ENCODE data around the gene USP34.

USP34 gene

GRCh38 chr2:61371027-61371426, 99.9 kb downstream of the USP34 start:
- DNase-seq, result no peak

- peak; percentile 10 for DNase-seq
These were observed 101.9 kb downstream of the USP34 start for GRCh38 chr2:61368687-61369665.

- DNase-seq, result no peak
These were observed 103.7 kb downstream of the USP34 start for GRCh38 chr2:61367177-61367576.

- no peak for DNase-seq
These were observed 107.3 kb downstream of the USP34 start for GRCh38 chr2:61363580-61363979.

GRCh38 chr2:61362873-61363272, 108.0 kb downstream of the USP34 start:
- no peak for DNase-seq

GRCh38 chr2:61361068-61361467, 109.8 kb downstream of the USP34 start:
- no peak for DNase-seq

GRCh38 chr2:61359058-61359457, 111.8 kb downstream of the USP34 start:
- DNase-seq, result no peak

GRCh38 chr2:61357681-61358080, 113.2 kb downstream of the USP34 start:
- no peak for DNase-seq

- DNase-seq, result no peak
These were observed 113.9 kb downstream of the USP34 start for GRCh38 chr2:61356958-61357350.

GRCh38 chr2:61356261-61356957, 114.5 kb downstream of the USP34 start:
- DNase-seq, result no peak

- DNase-seq, result no peak
These were observed 116.2 kb downstream of the USP34 start for GRCh38 chr2:61354543-61355197.

- no peak for DNase-seq
These were observed 117.0 kb downstream of the USP34 start for GRCh38 chr2:61353909-61354308.

- no peak for DNase-seq
These were observed 120.1 kb downstream of the USP34 start for GRCh38 chr2:61350777-61351176.

GRCh38 chr2:61343141-61343540, 127.7 kb downstream of the USP34 start:
- no peak for DNase-seq

GRCh38 chr2:61340242-61340641, 130.6 kb downstream of the USP34 start:
- DNase-seq, result no peak

- DNase-seq, result no peak
These were observed 132.4 kb downstream of the USP34 start for GRCh38 chr2:61338447-61338846.

- DNase-seq, result no peak
These were observed 135.7 kb downstream of the USP34 start for GRCh38 chr2:61335187-61335586.

GRCh38 chr2:61334466-61334865, 136.4 kb downstream of the USP34 start:
- DNase-seq, result no peak

GRCh38 chr2:61328707-61329251, 142.1 kb downstream of the USP34 start:
- no peak for DNase-seq

GRCh38 chr2:61327173-61327572, 143.7 kb downstream of the USP34 start:
- DNase-seq, result no peak

GRCh38 chr2:61326423-61326822, 144.5 kb downstream of the USP34 start:
- DNase-seq, result no peak

GRCh38 chr2:61320181-61320580, 150.7 kb downstream of the USP34 start:
- DNase-seq, result no peak

- no peak for DNase-seq
These were observed 152.3 kb downstream of the USP34 start for GRCh38 chr2:61318553-61318952.
